Astrocyte (in vitro differentiated cells and primary cell): Measurements from ENCODE around the gene TTC33. TPM values are rescaled to one million over a fixed set of nuclear protein-coding genes. Genes with fewer than 3 reads are reported as not detected.

Experiments used
- DNase-seq: peaks from one replicate; pipeline ENCODE4 v3.0.0-alpha.2; 2010; ENCODE audit warnings: low read depth
- FAIRE-seq: peaks from 2 replicates; lab custom pipeline; 2011; peaks lifted over from hg19 to GRCh38; lab: Jason Lieb, UNC
- H2AFZ ChIP-seq: 2 replicates; pipeline ENCODE4 v1.6.0; 2012; ENCODE audit warnings: low read depth, low read length, inconsistent platforms
- H3K27ac ChIP-seq: 2 replicates; pipeline ENCODE4 v1.5.1; 2011; ENCODE audit warnings: low read depth, low read length, inconsistent platforms
- H3K27me3 ChIP-seq: 2 replicates; pipeline ENCODE4 v1.6.0; 2011; ENCODE audit warnings: low read length, inconsistent platforms; ENCODE audit not compliant: insufficient read depth
- H3K36me3 ChIP-seq: 2 replicates; pipeline ENCODE4 v1.5.1; 2011; ENCODE audit warnings: low read length, inconsistent platforms; ENCODE audit not compliant: insufficient read depth
- H3K4me1 ChIP-seq: 2 replicates; pipeline ENCODE4 v1.5.1; 2011; ENCODE audit warnings: low read length, inconsistent platforms; ENCODE audit not compliant: insufficient read depth
- H3K4me2 ChIP-seq: 2 replicates; pipeline ENCODE4 v1.6.0; 2012; ENCODE audit warnings: low read length, inconsistent platforms
- H3K4me3 ChIP-seq: 2 replicates; pipeline ENCODE4 v1.5.1; 2011; ENCODE audit warnings: low read depth, mild to moderate bottlenecking, low read length, inconsistent platforms; ENCODE audit not compliant: insufficient read depth
- H3K79me2 ChIP-seq: 2 replicates; pipeline ENCODE4 v1.6.0; 2012; ENCODE audit warnings: mild to moderate bottlenecking, low read length, inconsistent platforms; ENCODE audit not compliant: insufficient read depth
- H3K9ac ChIP-seq: 2 replicates; pipeline ENCODE4 v1.6.0; 2012; ENCODE audit warnings: mild to moderate bottlenecking, low read length, inconsistent platforms
- H3K9me3 ChIP-seq: 2 replicates; pipeline ENCODE4 v1.5.1; 2012; ENCODE audit warnings: low read depth, mild to moderate bottlenecking, low read length, inconsistent platforms; ENCODE audit not compliant: insufficient read depth
- H4K20me1 ChIP-seq: 2 replicates; pipeline ENCODE4 v1.6.0; 2012; ENCODE audit warnings: low read length, inconsistent platforms; ENCODE audit not compliant: insufficient read depth
- H3K27ac Mint-ChIP-seq: one replicate; pipeline ENCODE4 v1.8.0; 2021; ENCODE audit warnings: mild to moderate bottlenecking, mixed read lengths; ENCODE audit not compliant: unreplicated experiment
- H3K27me3 Mint-ChIP-seq: one replicate; pipeline ENCODE4 v1.8.0; 2021; ENCODE audit warnings: low read depth, mixed read lengths; ENCODE audit not compliant: unreplicated experiment
- H3K36me3 Mint-ChIP-seq: one replicate; pipeline ENCODE4 v1.8.0; 2021; ENCODE audit warnings: low read depth, mixed read lengths; ENCODE audit not compliant: unreplicated experiment
- H3K4me1 Mint-ChIP-seq: one replicate; pipeline ENCODE4 v1.8.0; 2021; ENCODE audit warnings: low read depth, mixed read lengths; ENCODE audit not compliant: unreplicated experiment
- H3K4me3 Mint-ChIP-seq: one replicate; pipeline ENCODE4 v1.8.0; 2021; ENCODE audit warnings: mild to moderate bottlenecking, moderate library complexity, mixed read lengths; ENCODE audit not compliant: unreplicated experiment
- H3K9me3 Mint-ChIP-seq: one replicate; pipeline ENCODE4 v1.8.0; 2021; ENCODE audit warnings: mild to moderate bottlenecking, mixed read lengths; ENCODE audit not compliant: unreplicated experiment
- CTCF ChIP-seq: IDR thresholded peaks from 2 replicates; pipeline ENCODE4 v1.5.1; 2011; ENCODE audit warnings: low read depth, mild to moderate bottlenecking, inconsistent platforms, low read length, moderate library complexity; ENCODE audit not compliant: insufficient read depth
- EZH2 ChIP-seq: IDR thresholded peaks from 2 replicates; pipeline ENCODE4 v1.6.1; 2012; ENCODE audit warnings: mild to moderate bottlenecking, low read length, inconsistent platforms; ENCODE audit not compliant: insufficient read depth
- total RNA-seq: library from RNA; stranded (reverse); gene quantifications from 2 replicates; pipeline ENCODE4 v1.2.1, GENCODE V29; 2021

Gene TTC33
- total RNA-seq, 1 donor from 2014 or later: 13.3 TPM

GRCh38 chr5:40736103-40736875 is 19.5 kb downstream of the TTC33 start:
- Mint-ChIP-seq H3K4me3 (no peak overlapping the region), H3K27ac (no peak overlapping the region), H3K9me3 (no peaks in the 10 kb centered on the region), H3K4me1 (peaks cover 23% of the 10 kb centered on the region), H3K27me3 (no peaks in the 10 kb centered on the region), H3K36me3 (peaks cover 7% of the 10 kb centered on the region)
- H3K4me1 ChIP-seq: peaks cover 22% of the 10 kb centered on the region
- no peaks in the 10 kb centered on the region for H3K36me3 ChIP-seq
- peak; percentile 68 for FAIRE-seq
- H3K9ac ChIP-seq: peak overlapping the region; percentile 44
- no peak overlapping the region for H3K4me2 ChIP-seq
- peak overlapping the region; percentile 66 for H3K27ac ChIP-seq
- H3K9me3 ChIP-seq: peaks cover 2% of the 10 kb centered on the region
- H3K4me3 ChIP-seq: no peak overlapping the region
- H3K27me3 ChIP-seq: no peaks in the 10 kb centered on the region
- DNase-seq: peak; percentile 36
- no peaks in the 10 kb centered on the region for H3K79me2 ChIP-seq
- H4K20me1 ChIP-seq: no peaks in the 10 kb centered on the region
- no peak overlapping the region for H2AFZ ChIP-seq
- peak; percentile 83 for TF ChIP-seq CTCF
- TF ChIP-seq EZH2: no peak

GRCh38 chr5:40735609-40736008 is 20.2 kb downstream of the TTC33 start:
- no peaks in the 10 kb centered on the region for H3K27me3 ChIP-seq
- no peak overlapping the region for H2AFZ ChIP-seq
- no peak overlapping the region for H3K4me3 Mint-ChIP-seq
- TF ChIP-seq EZH2 (no peak), CTCF (no peak)
- peak overlapping the region; percentile 66 for H3K27ac ChIP-seq
- H3K4me1 Mint-ChIP-seq: peaks cover 23% of the 10 kb centered on the region
- DNase-seq: no peak
- no peaks in the 10 kb centered on the region for H3K9me3 Mint-ChIP-seq
- H3K27ac Mint-ChIP-seq: peak overlapping the region; percentile 9
- H4K20me1 ChIP-seq: no peaks in the 10 kb centered on the region
- no peaks in the 10 kb centered on the region for H3K36me3 ChIP-seq
- H3K36me3 Mint-ChIP-seq: peaks cover 7% of the 10 kb centered on the region
- no peaks in the 10 kb centered on the region for H3K27me3 Mint-ChIP-seq
- no peak overlapping the region for H3K4me3 ChIP-seq
- peaks cover 22% of the 10 kb centered on the region for H3K4me1 ChIP-seq
- H3K4me2 ChIP-seq: peak overlapping the region; percentile 40
- peaks cover 2% of the 10 kb centered on the region for H3K9me3 ChIP-seq
- H3K9ac ChIP-seq: peak overlapping the region; percentile 44
- FAIRE-seq: no peak
- no peaks in the 10 kb centered on the region for H3K79me2 ChIP-seq

GRCh38 chr5:40734986-40735385 is 20.8 kb downstream of the TTC33 start:
- Mint-ChIP-seq H3K4me3 (peak overlapping the region; percentile 17), H3K27me3 (no peaks in the 10 kb centered on the region), H3K9me3 (no peaks in the 10 kb centered on the region), H3K4me1 (peaks cover 23% of the 10 kb centered on the region), H3K36me3 (peaks cover 4% of the 10 kb centered on the region), H3K27ac (peak overlapping the region; percentile 9)
- Histone ChIP-seq H3K79me2 (no peaks in the 10 kb centered on the region), H3K27me3 (no peaks in the 10 kb centered on the region), H3K9ac (peak overlapping the region; percentile 44), H3K4me1 (peaks cover 22% of the 10 kb centered on the region), H4K20me1 (no peaks in the 10 kb centered on the region), H3K36me3 (no peaks in the 10 kb centered on the region), H3K4me2 (peak overlapping the region; percentile 40), H3K4me3 (no peak overlapping the region), H3K27ac (peak overlapping the region; percentile 66), H2AFZ (no peak overlapping the region), H3K9me3 (peaks cover 2% of the 10 kb centered on the region)
- TF ChIP-seq CTCF (no peak), EZH2 (no peak)
- DNase-seq (peak; percentile 75), FAIRE-seq (peak; percentile 32)
